Panc1 (cell line): ENCODE data around the gene PXYLP1.

Source experiments
- CTCF ChIP-seq: fragments of 450-650 bp; IDR thresholded peaks from 2 replicates; pipeline ENCODE4 v1.5.1; 2017; ENCODE audit warnings: mild to moderate bottlenecking
- POLR2AphosphoS5 ChIP-seq: IDR thresholded peaks from 2 replicates; pipeline ENCODE4 v1.6.1; 2012; ENCODE audit warnings: mild to moderate bottlenecking, low read depth, low read length, moderate library complexity
- REST ChIP-seq, 2 experiments: IDR thresholded peaks; 2 replicates each; pipeline ENCODE4 v1.6.1; 2011 to 2012; ENCODE audit warnings: low read depth in 2 of 2, control low read depth in 1 of 2, low read length in 1 of 2, mild to moderate bottlenecking in 1 of 2, moderate library complexity in 1 of 2; ENCODE audit not compliant: insufficient read depth in 1 of 2
- SIN3A ChIP-seq: IDR thresholded peaks from 2 replicates; pipeline ENCODE4 v1.6.1; 2012; ENCODE audit warnings: low read depth, mild to moderate bottlenecking, low read length, moderate library complexity, borderline replicate concordance; ENCODE audit not compliant: insufficient read depth
- TCF7L2 ChIP-seq: IDR thresholded peaks from 2 replicates; pipeline ENCODE4 v1.6.1; 2011; ENCODE audit warnings: mild to moderate bottlenecking, low read depth, low read length, inconsistent platforms

- no peak for TF ChIP-seq SIN3A
- no peak for TF ChIP-seq CTCF
- no peak for TF ChIP-seq REST (IDR thresholded peaks at IDR 0.05; ENCODE audit: insufficient read depth in 1 of 2, low read depth in 2 of 2, low read length in 1 of 2)
- TF ChIP-seq POLR2AphosphoS5, result no peak
- no peak for TF ChIP-seq TCF7L2
Measured at GRCh38 chr3:141321109-141321497, 89.5 kb downstream of the PXYLP1 start.
